Measurements from ENCODE around the gene CYYR1. TPM values are rescaled to one million over a fixed set of nuclear protein-coding genes. Genes with fewer than 3 reads are reported as not detected.

The CYYR1 gene
- polyA plus RNA-seq, 3 donors, result 0.16 to 0.30 TPM; not detected in 1

- Histone ChIP-seq H3K79me2 (ENCODE audit: insufficient read depth, low read length) (no peaks in the 10 kb centered on the region), H3K9me3 (replicated peaks in 1 of 2; ENCODE audit: control insufficient read depth in 1 of 2, insufficient read depth in 1 of 2, low read length in 2 of 2) (peaks cover 7 to 8% of the 10 kb centered on the region in 2 donors), H3K27me3 (ENCODE audit: control insufficient read depth in 2 of 2, insufficient read depth in 2 of 2, low read length in 2 of 2) (no peaks in the 10 kb centered on the region), H4K20me1 (ENCODE audit: insufficient read depth, low read length) (no peaks in the 10 kb centered on the region), H3K4me1 (ENCODE audit: control insufficient read depth in 1 of 2, insufficient read depth in 2 of 2, low read length in 2 of 2) (no peaks in the 10 kb centered on the region), H3K27ac (ENCODE audit: low read depth in 1 of 2, low read length in 2 of 2) (no peak overlapping the region), H3K4me2 (replicated peaks; ENCODE audit: extremely low read depth, low read length, poor library complexity, severe bottlenecking) (no peak overlapping the region), H3K4me3 (replicated peaks in 1 of 3; ENCODE audit: low read depth in 2 of 3, low read length in 3 of 3) (no peak overlapping the region), H3K9ac (ENCODE audit: insufficient read depth, low read length, poor library complexity, severe bottlenecking) (no peak overlapping the region), H3K36me3 (replicated peaks in 1 of 2; ENCODE audit: control insufficient read depth in 1 of 2, insufficient read depth in 2 of 2, low read length in 2 of 2) (no peaks in the 10 kb centered on the region), H2AFZ (ENCODE audit: insufficient read depth, low read depth, low read length, poor library complexity, severe bottlenecking) (no peak overlapping the region)
- peaks cover 0 to 4% (median 0%) of the 10 kb centered on the region in 3 donors for H3K27me3 Mint-ChIP-seq (ENCODE audit: low read depth in 3 of 3)
- intact Hi-C loops (cut with micrococcal nuclease), result no loop called here
- no peaks in the 10 kb centered on the region for H3K36me3 Mint-ChIP-seq
- H3K4me1 Mint-ChIP-seq, result no peaks in the 10 kb centered on the region
- peaks cover 0 to 12% (median 3%) of the 10 kb centered on the region in 7 donors for H3K9me3 Mint-ChIP-seq
- whole genome bisulfite sequencing (ENCODE audit: insufficient coverage), result 100% methylated on average over 1 of the region's 6 CpGs
- H3K4me3 Mint-ChIP-seq, result no peak overlapping the region
- H3K27ac Mint-ChIP-seq, result no peak overlapping the region
- DNase-seq, result no peak
- TF ChIP-seq, protein P1, sequence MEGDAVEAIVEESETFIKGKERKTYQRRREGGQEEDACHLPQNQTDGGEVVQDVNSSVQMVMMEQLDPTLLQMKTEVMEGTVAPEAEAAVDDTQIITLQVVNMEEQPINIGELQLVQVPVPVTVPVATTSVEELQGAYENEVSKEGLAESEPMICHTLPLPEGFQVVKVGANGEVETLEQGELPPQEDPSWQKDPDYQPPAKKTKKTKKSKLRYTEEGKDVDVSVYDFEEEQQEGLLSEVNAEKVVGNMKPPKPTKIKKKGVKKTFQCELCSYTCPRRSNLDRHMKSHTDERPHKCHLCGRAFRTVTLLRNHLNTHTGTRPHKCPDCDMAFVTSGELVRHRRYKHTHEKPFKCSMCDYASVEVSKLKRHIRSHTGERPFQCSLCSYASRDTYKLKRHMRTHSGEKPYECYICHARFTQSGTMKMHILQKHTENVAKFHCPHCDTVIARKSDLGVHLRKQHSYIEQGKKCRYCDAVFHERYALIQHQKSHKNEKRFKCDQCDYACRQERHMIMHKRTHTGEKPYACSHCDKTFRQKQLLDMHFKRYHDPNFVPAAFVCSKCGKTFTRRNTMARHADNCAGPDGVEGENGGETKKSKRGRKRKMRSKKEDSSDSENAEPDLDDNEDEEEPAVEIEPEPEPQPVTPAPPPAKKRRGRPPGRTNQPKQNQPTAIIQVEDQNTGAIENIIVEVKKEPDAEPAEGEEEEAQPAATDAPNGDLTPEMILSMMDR (IDR thresholded peaks at IDR 0.05), result no peak
Observed at GRCh38 chr21:26423511-26423910, 149.6 kb downstream of the CYYR1 start.

DNA sequence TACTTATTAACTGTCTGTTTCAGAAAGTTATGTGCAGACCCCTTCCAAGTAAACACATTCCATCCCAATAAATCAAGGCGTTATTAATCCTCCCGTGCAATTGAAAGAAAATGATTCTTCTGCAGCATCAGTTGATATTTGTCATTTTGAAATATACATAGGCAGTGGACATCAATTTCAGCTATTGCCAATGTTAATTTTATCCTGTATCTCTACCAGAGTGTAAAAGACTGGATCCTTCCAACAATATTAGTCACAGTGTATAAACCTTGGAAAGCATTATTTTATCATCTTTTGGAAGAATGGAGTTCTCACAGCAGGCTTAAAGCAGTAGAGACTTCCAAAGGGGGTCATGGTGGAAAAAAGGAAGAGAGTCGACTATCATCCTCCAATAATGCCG is 150.4 kb downstream of the CYYR1 start:
- no peaks in the 10 kb centered on the region for H3K36me3 ChIP-seq (replicated peaks in 1 of 2; ENCODE audit: control insufficient read depth in 1 of 2, insufficient read depth in 2 of 2, low read length in 2 of 2)

More for the DNA sequence above, 150.4 kb downstream of the CYYR1 start:
- Histone ChIP-seq H3K79me2 (ENCODE audit: insufficient read depth, low read length) (no peaks in the 10 kb centered on the region), H3K9me3 (replicated peaks in 1 of 2; ENCODE audit: control insufficient read depth in 1 of 2, insufficient read depth in 1 of 2, low read length in 2 of 2) (peaks cover 7 to 8% of the 10 kb centered on the region in 2 donors), H3K27ac (ENCODE audit: low read depth in 1 of 2, low read length in 2 of 2) (no peak overlapping the region), H3K4me3 (replicated peaks in 1 of 3; ENCODE audit: low read depth in 2 of 3, low read length in 3 of 3) (no peak overlapping the region), H3K4me2 (replicated peaks; ENCODE audit: extremely low read depth, low read length, poor library complexity, severe bottlenecking) (no peak overlapping the region), H3K9ac (ENCODE audit: insufficient read depth, low read length, poor library complexity, severe bottlenecking) (no peak overlapping the region), H2AFZ (ENCODE audit: insufficient read depth, low read depth, low read length, poor library complexity, severe bottlenecking) (no peak overlapping the region), H3K4me1 (ENCODE audit: control insufficient read depth in 1 of 2, insufficient read depth in 2 of 2, low read length in 2 of 2) (no peaks in the 10 kb centered on the region), H3K27me3 (ENCODE audit: control insufficient read depth in 2 of 2, insufficient read depth in 2 of 2, low read length in 2 of 2) (no peaks in the 10 kb centered on the region), H4K20me1 (ENCODE audit: insufficient read depth, low read length) (no peaks in the 10 kb centered on the region)
- peaks cover 0 to 4% (median 1%) of the 10 kb centered on the region in 3 donors for H3K27me3 Mint-ChIP-seq (ENCODE audit: low read depth in 3 of 3)
- H3K9me3 Mint-ChIP-seq, result peaks cover 0 to 15% (median 2%) of the 10 kb centered on the region in 7 donors
- intact Hi-C loops (cut with micrococcal nuclease), result no loop called here
- H3K27ac Mint-ChIP-seq, result no peak overlapping the region
- TF ChIP-seq, protein P1 (IDR thresholded peaks at IDR 0.05), result no peak
- 100% methylated on average over 1 of the region's 4 CpGs for WGBS (ENCODE audit: insufficient coverage)
- no peak overlapping the region for H3K4me3 Mint-ChIP-seq
- DNase-seq, result no peak
- H3K4me1 Mint-ChIP-seq, result no peaks in the 10 kb centered on the region
- no peaks in the 10 kb centered on the region for H3K36me3 Mint-ChIP-seq
